ENCODE results near the gene PRIM1. TPM values are rescaled to one million over a fixed set of nuclear protein-coding genes. Genes with fewer than 3 reads are reported as not detected.

Gene PRIM1
- total and polyA plus RNA-seq, 9 donors: 5.7 to 12.5 (median 7.8) TPM

DNA sequence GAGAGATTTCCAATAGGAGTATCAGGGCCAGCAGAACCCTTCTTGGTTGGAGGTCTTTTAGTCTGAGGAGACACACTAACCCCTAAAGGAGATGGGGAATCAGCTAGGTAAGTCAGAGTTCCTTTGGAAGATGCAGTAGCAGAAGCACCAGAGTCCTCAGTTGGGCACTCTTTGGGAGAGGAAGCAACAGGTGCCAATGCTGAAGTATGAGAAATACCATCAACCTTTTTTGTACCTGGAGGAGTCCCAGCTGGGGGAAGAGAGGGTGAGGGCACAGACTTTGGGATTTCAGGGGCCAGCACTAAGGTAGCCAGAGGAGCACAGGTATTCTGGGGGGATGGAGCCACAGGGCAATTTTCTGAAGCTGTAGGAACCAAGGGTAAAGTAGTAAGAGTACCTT, 33.1 kb downstream of the PRIM1 start:
- intact Hi-C loops (cut with DNase I): loop anchor here in 1 of 4 donors (2.0 kb wide), 1 partner anchor 22 kb away; no protein-coding TSS in a partner anchor
- no peaks in the 10 kb centered on the region for H3K36me3 ChIP-seq
- DNase-seq: peak in 1 of 5 donors; percentile 1
- H3K4me1 ChIP-seq (ENCODE audit: insufficient read depth): peaks cover 20% of the 10 kb centered on the region
- H3K4me3 ChIP-seq: no peak overlapping the region
- no peaks in the 10 kb centered on the region for H3K27me3 ChIP-seq
- no peak for TF ChIP-seq POLR2A (IDR thresholded peaks at IDR 0.05)
- no peak for TF ChIP-seq EP300 (IDR thresholded peaks at IDR 0.05)
- TF ChIP-seq, protein P1, sequence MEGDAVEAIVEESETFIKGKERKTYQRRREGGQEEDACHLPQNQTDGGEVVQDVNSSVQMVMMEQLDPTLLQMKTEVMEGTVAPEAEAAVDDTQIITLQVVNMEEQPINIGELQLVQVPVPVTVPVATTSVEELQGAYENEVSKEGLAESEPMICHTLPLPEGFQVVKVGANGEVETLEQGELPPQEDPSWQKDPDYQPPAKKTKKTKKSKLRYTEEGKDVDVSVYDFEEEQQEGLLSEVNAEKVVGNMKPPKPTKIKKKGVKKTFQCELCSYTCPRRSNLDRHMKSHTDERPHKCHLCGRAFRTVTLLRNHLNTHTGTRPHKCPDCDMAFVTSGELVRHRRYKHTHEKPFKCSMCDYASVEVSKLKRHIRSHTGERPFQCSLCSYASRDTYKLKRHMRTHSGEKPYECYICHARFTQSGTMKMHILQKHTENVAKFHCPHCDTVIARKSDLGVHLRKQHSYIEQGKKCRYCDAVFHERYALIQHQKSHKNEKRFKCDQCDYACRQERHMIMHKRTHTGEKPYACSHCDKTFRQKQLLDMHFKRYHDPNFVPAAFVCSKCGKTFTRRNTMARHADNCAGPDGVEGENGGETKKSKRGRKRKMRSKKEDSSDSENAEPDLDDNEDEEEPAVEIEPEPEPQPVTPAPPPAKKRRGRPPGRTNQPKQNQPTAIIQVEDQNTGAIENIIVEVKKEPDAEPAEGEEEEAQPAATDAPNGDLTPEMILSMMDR (IDR thresholded peaks at IDR 0.05): no peak
- no peaks in the 10 kb centered on the region for H3K9me3 ChIP-seq
- peak overlapping the region in 1 of 2 donors; percentile 1 for H3K27ac ChIP-seq

DNA sequence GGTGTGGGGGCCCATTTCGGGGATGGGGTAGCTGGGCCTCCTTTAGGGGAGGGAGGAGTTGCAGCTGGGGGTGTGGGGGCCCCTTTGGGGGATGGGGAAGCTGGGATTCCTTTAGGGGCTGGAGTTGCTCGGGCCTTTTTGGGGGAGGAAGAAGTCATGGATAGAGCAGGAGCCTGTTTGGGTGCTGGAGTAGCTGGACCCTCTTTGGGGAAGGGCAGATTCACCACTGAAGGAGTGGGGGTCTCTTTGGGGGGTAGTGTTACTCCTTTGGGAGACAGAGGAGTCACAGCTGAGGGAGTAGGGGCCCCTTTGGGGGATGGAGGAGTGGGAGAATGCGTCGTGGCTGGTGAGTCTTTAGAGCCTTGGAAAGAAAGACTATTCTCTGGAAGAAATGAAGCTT, 33.5 kb downstream of the PRIM1 start:
- no peaks in the 10 kb centered on the region for H3K9me3 ChIP-seq
- peak overlapping the region in 1 of 2 donors; percentile 1 for H3K27ac ChIP-seq
- H3K4me3 ChIP-seq: no peak overlapping the region
- no peak for TF ChIP-seq EP300 (IDR thresholded peaks at IDR 0.05)
- TF ChIP-seq, protein P1 (IDR thresholded peaks at IDR 0.05): no peak
- TF ChIP-seq POLR2A (IDR thresholded peaks at IDR 0.05): no peak
- H3K27me3 ChIP-seq: no peaks in the 10 kb centered on the region
- intact Hi-C loops (cut with DNase I): loop anchor here in 1 of 4 donors (2.0 kb wide), 1 partner anchor 22 kb away; no protein-coding TSS in a partner anchor
- H3K4me1 ChIP-seq (ENCODE audit: insufficient read depth): peaks cover 20% of the 10 kb centered on the region
- H3K36me3 ChIP-seq: no peaks in the 10 kb centered on the region
- 52 to 61% (median 59%) methylated on average over 4 of the region's 4 CpGs for WGBS, 3 donors
- no peak for DNase-seq

DNA sequence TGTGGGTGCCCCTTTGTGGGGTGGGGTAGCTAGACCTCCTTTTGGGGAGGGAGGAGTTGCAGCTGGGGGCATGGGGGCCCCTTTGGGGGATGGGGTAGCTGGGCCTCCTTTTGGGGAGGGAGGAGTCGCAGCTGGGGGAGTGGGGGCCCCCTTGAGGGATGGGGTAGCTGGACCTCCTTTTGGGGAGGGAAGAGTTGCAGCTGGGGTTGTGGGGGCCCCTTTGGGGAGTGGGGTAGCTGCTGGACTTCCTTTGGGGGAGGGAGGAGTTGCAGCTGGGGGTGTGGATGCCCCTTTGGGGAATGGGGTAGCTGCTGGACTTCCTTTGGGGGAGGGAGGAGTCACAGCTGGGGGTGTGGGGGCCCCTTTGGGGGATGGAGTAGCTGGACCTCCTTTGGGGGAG, 34.0 kb downstream of the PRIM1 start:
- intact Hi-C loops (cut with DNase I): loop anchor here in 1 of 4 donors (2.0 kb wide), 1 partner anchor 21 kb away; no protein-coding TSS in a partner anchor
- no peak overlapping the region for H3K27ac ChIP-seq
- H3K27me3 ChIP-seq: no peaks in the 10 kb centered on the region
- no peak overlapping the region for H3K4me3 ChIP-seq
- H3K36me3 ChIP-seq: no peaks in the 10 kb centered on the region
- peak in 1 of 5 donors; percentile 18 for DNase-seq
- 78 to 86% (median 80%) methylated on average over 1 of the region's 1 CpG for WGBS, 3 donors
- TF ChIP-seq, protein P1 (IDR thresholded peaks at IDR 0.05): no peak
- TF ChIP-seq EP300 (IDR thresholded peaks at IDR 0.05) (no peak), POLR2A (IDR thresholded peaks at IDR 0.05) (no peak)
- no peaks in the 10 kb centered on the region for H3K9me3 ChIP-seq
- H3K4me1 ChIP-seq (ENCODE audit: insufficient read depth): peaks cover 20% of the 10 kb centered on the region

DNA sequence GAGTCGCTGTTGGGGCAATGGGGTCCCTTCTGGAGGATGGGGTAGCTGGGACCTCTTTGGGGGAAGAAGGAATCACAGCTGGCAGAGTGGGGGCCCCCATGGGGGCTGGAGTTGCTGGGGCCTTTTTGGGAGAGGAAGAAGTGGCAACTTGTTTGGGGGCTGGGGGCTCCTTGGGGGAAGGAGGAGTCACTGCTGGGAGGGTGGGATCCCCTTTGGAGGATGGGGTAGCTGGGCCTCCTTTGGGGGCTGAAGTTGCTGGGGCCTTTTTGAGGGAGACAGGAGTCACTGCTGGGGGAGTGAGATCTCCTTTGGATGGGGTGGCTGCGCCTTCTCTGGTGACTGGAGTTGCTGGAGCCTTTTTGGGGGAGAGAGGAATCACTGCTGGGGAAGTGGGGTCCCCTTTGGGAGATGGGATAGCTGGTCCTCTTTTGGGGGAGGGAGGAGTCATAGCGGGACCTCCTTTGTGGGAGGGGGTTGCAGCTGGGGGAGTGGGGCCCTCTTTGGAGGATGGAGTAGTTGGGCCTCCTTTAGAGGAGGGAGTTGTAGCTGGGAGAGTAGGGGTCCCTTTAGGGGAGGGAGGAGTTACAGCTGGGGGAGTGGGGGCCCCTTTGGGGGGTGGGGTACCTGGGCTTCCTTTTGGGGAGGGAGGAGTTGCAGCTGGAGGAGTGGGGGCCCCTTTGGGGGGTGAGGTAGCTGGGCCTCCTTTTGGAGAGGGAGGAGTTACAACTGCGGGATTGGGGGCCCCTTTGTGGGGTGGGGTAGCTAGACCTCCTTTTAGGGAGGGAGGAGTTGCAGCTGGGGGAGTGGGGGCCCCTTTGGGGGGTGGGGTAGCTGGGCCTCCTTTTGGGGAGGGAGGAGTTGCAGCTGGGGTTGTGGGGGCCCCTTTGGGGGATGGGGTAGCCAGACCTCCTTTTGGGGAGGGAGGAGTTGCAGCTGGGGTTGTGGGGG, 34.9 kb downstream of the PRIM1 start:
- Histone ChIP-seq H3K9me3 (no peaks in the 10 kb centered on the region), H3K4me3 (no peak overlapping the region), H3K27me3 (no peaks in the 10 kb centered on the region), H3K4me1 (ENCODE audit: insufficient read depth) (peaks cover 14% of the 10 kb centered on the region), H3K36me3 (no peaks in the 10 kb centered on the region), H3K27ac (no peak overlapping the region)
- TF ChIP-seq POLR2A (IDR thresholded peaks at IDR 0.05): no peak
- TF ChIP-seq, protein P1 (IDR thresholded peaks at IDR 0.05): no peak
- TF ChIP-seq EP300 (IDR thresholded peaks at IDR 0.05): no peak
- WGBS, 3 donors: 72 to 81% (median 75%) methylated on average over 4 of the region's 4 CpGs
- intact Hi-C loops (cut with DNase I): no loop called here
- peak in 1 of 5 donors; percentile 24 for DNase-seq
